Cardiac muscle cell (in vitro differentiated cells and primary cell): ENCODE measurements around the gene ZNF157. TPM values are rescaled to one million over a fixed set of nuclear protein-coding genes. Genes with fewer than 3 reads are reported as not detected.
"Not testable (repeated sequence)": the region's sequence is repeated elsewhere in the genome, so short reads cannot be mapped to it uniquely, and the experiment has no call there.

ENCODE experiments used
- DNase-seq, 2 donors: peaks; one replicate each; pipeline versions ENCODE4 v3.0.0 to v3.0.0-alpha.2; 2010 to 2017; ENCODE audit warnings: low read depth in 1 of 2, low spot score in 1 of 2
- H3K27ac ChIP-seq: fragments of 200-600 bp; sonication (generic); 2 replicates; pipeline ENCODE4 v1.5.1; 2016
- H3K27me3 ChIP-seq: fragments of 200-600 bp; sonication (generic); 2 replicates; pipeline ENCODE4 v1.6.0; 2016; ENCODE audit warnings: control low read depth
- H3K36me3 ChIP-seq: fragments of 200-600 bp; sonication (generic); 2 replicates; pipeline ENCODE4 v1.5.1; 2016; ENCODE audit warnings: control low read depth
- H3K4me1 ChIP-seq: fragments of 200-600 bp; sonication (generic); 2 replicates; pipeline ENCODE4 v1.8.1; 2017; ENCODE audit warnings: low read depth, mild to moderate bottlenecking, mixed run types
- H3K4me3 ChIP-seq: fragments of 200-600 bp; sonication (generic); 2 replicates; pipeline ENCODE4 v1.5.1; 2016; ENCODE audit warnings: mild to moderate bottlenecking
- H3K9me3 ChIP-seq: fragments of 200-600 bp; sonication (generic); 2 replicates; pipeline ENCODE4 v1.5.1; 2017; ENCODE audit warnings: low read depth, mild to moderate bottlenecking, control low read depth
- CTCF ChIP-seq: IDR thresholded peaks from 2 replicates; pipeline ENCODE4 v1.5.1; 2012; ENCODE audit warnings: low read depth, mild to moderate bottlenecking, low read length
- polyA plus RNA-seq: library from polyadenylated mRNA; unstranded; fragments of >200 nt; fragmentation: Nextera tagmentation; extraction: Ambion mirVana; gene quantifications from 2 replicates; pipeline ENCODE4 v1.2.1, GENCODE V29; 2016
- total RNA-seq: library from RNA; depleted of rRNA; stranded (reverse); fragments of >200 nt; gene quantifications from 2 replicates; pipeline ENCODE4 v1.2.3, GENCODE V29; 2016

Gene ZNF157
- 0.12 and 0.49 TPM in 2 replicates for total RNA-seq
- 1.00 TPM in 1 of 2 replicates, not detected in the other for polyA plus RNA-seq

- no peaks in the 10 kb centered on the region for H3K4me1 ChIP-seq
- H3K27ac ChIP-seq: no peak within 1 kb of the TSS
- no peak within 1 kb of the TSS for H3K4me3 ChIP-seq
These were observed at the start of gene ZNF157 for GRCh38 chrX:47370278-47370677. Gene ZNF157 (plus strand): TSS chrX:47370578. CDS start chrX:47370669, 91 bp downstream.

GRCh38 chrX:47321386-47321785 lies 49.0 kb upstream of the ZNF157 start:
- no peak overlapping the region for H3K4me3 ChIP-seq

More at GRCh38 chrX:47370278-47370677, at the start of gene ZNF157:
- H3K27me3 ChIP-seq: no peaks in the 10 kb centered on the region
- no peaks in the 10 kb centered on the region for H3K9me3 ChIP-seq
- DNase-seq: no peak
- no peaks in the 10 kb centered on the region for H3K36me3 ChIP-seq
- TF ChIP-seq CTCF: no peak

GRCh38 chrX:47321823-47322371 lies 48.5 kb upstream of the ZNF157 start:
- no peak for DNase-seq
- Histone ChIP-seq H3K27ac (no peak overlapping the region), H3K9me3 (no peaks in the 10 kb centered on the region), H3K4me3 (no peak overlapping the region), H3K27me3 (no peaks in the 10 kb centered on the region), H3K36me3 (no peaks in the 10 kb centered on the region), H3K4me1 (no peaks in the 10 kb centered on the region)
- TF ChIP-seq CTCF: no peak

More at GRCh38 chrX:47321386-47321785, 49.0 kb upstream of the ZNF157 start:
- Histone ChIP-seq H3K9me3 (no peaks in the 10 kb centered on the region), H3K4me1 (no peaks in the 10 kb centered on the region), H3K27ac (no peak overlapping the region), H3K27me3 (no peaks in the 10 kb centered on the region), H3K36me3 (no peaks in the 10 kb centered on the region)
- TF ChIP-seq CTCF: no peak
- DNase-seq: peak; percentile 64 to 81

- no peaks in the 10 kb centered on the region for H3K9me3 ChIP-seq
- TF ChIP-seq CTCF: no peak
- H3K27me3 ChIP-seq: no peaks in the 10 kb centered on the region
- H3K36me3 ChIP-seq: no peaks in the 10 kb centered on the region
- DNase-seq: no peak
- H3K4me1 ChIP-seq: no peaks in the 10 kb centered on the region
- H3K27ac ChIP-seq: no peak overlapping the region
- H3K4me3 ChIP-seq: no peak overlapping the region
These were observed 42.5 kb upstream of the ZNF157 start for GRCh38 chrX:47327902-47328301.

GRCh38 chrX:47332729-47333128 lies 37.6 kb upstream of the ZNF157 start:
- not testable (repeated sequence) for DNase-seq, H3K27me3 ChIP-seq, H3K27ac ChIP-seq, H3K4me3 ChIP-seq, H3K4me1 ChIP-seq, H3K36me3 ChIP-seq, H3K9me3 ChIP-seq

- no peak for TF ChIP-seq CTCF
These were observed 18.7 kb upstream of the ZNF157 start for GRCh38 chrX:47351706-47352105.

More at GRCh38 chrX:47351706-47352105, 18.7 kb upstream of the ZNF157 start:
- no peaks in the 10 kb centered on the region for H3K4me1 ChIP-seq
- H3K36me3 ChIP-seq: no peaks in the 10 kb centered on the region
- DNase-seq: peak in 1 of 2 donors; percentile 30
- H3K4me3 ChIP-seq: no peak overlapping the region
- no peak overlapping the region for H3K27ac ChIP-seq
- no peaks in the 10 kb centered on the region for H3K27me3 ChIP-seq
- no peaks in the 10 kb centered on the region for H3K9me3 ChIP-seq
